ENCODE results near the gene TRNP1. TPM values are rescaled to one million over a fixed set of nuclear protein-coding genes. Genes with fewer than 3 reads are reported as not detected.

The TRNP1 gene
- total and polyA plus RNA-seq, 2 of the 4 experiments (the other 2 are of a cell fraction), result 63.3 to 91.6 TPM

DNA sequence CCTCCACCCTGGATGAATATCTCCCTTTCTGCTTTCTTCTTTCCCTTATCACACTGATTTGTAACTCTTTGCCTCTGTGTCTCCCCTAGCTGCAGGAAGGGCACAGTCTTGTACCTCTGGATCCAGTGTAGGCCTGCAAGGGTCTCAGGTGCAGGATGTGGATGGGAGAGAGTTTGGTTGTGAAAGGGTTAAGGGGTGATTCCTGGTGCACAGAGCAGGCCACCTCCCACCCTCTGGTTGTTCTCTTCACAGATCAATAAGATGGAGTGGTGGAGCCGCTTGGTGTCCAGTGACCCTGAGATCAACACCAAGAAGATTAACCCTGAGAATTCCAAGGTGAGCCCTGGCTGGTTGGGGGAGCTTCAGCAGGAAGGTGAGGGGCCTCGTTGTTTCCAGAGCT, 48.4 kb upstream of the TRNP1 start:
- H2BK5ac ChIP-seq (ENCODE audit: low read depth, low read length, poor library complexity, severe bottlenecking), result no peak overlapping the region
- H4K91ac ChIP-seq (ENCODE audit: insufficient read depth, low read depth, low read length), result no peak overlapping the region
- H3K14ac ChIP-seq (replicated peaks; ENCODE audit: low read depth, low read length), result no peak overlapping the region
- H3K23ac ChIP-seq (ENCODE audit: low read depth, low read length), result no peak overlapping the region
- no peaks in the 10 kb centered on the region for H3K27me3 ChIP-seq (ENCODE audit: control insufficient read depth, insufficient read depth, low read length)
- no peak overlapping the region for H3K56ac ChIP-seq (ENCODE audit: extremely low read depth, insufficient read depth, low read length)
- no peak for ATAC-seq (ENCODE audit: low read depth)
- no peak for DNase-seq
- POLR2A ChIA-PET (ENCODE audit: unreplicated experiment), result no interaction called here
- H3K9ac ChIP-seq (ENCODE audit: low read depth, low read length), result no peak overlapping the region
- no peak overlapping the region for H3K4me2 ChIP-seq (ENCODE audit: low read depth, low read length)
- no peak overlapping the region for H2AK5ac ChIP-seq (ENCODE audit: low read depth, low read length)
- no peaks in the 10 kb centered on the region for H3K9me3 ChIP-seq (ENCODE audit: control insufficient read depth, insufficient read depth, low read length)
- H2BK20ac ChIP-seq (ENCODE audit: low read depth, low read length), result no peak overlapping the region
- TF ChIP-seq SMC3 (IDR thresholded peaks at IDR 0.05; ENCODE audit: low read depth, low read length), result no peak
- TF ChIP-seq, protein P1, sequence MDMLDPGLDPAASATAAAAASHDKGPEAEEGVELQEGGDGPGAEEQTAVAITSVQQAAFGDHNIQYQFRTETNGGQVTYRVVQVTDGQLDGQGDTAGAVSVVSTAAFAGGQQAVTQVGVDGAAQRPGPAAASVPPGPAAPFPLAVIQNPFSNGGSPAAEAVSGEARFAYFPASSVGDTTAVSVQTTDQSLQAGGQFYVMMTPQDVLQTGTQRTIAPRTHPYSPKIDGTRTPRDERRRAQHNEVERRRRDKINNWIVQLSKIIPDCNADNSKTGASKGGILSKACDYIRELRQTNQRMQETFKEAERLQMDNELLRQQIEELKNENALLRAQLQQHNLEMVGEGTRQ (IDR thresholded peaks at IDR 0.05; ENCODE audit: low read depth, low read length), result no peak
- H4K5ac ChIP-seq (ENCODE audit: low read depth, low read length), result no peak overlapping the region
- 0 out of 2 replicates have a peak, but pooled peaks cover 4% of the 10 kb centered on the region for H3K9me1 ChIP-seq (ENCODE audit: insufficient read depth, low read length)
- H3K4ac ChIP-seq (ENCODE audit: low read depth, low read length), result no peak overlapping the region
- peaks cover 5 to 13% of the 10 kb centered on the region in 2 experiments; a peak in 3 of 4 replicates for H3K79me1 ChIP-seq (ENCODE audit: low read depth in 1 of 2, low read length in 2 of 2)
- H2BK15ac ChIP-seq (ENCODE audit: low read depth, low read length), result no peak overlapping the region
- no peak overlapping the region for H4K8ac ChIP-seq (ENCODE audit: low read depth in 2 of 2, low read length in 2 of 2)
- H3K36me3 ChIP-seq (ENCODE audit: control insufficient read depth, insufficient read depth, low read length), result peaks cover 47% of the 10 kb centered on the region
- no peak overlapping the region for H2AK9ac ChIP-seq (replicated peaks; ENCODE audit: low read depth, low read length, poor library complexity)
- BruUV-seq (replicated peaks), result no TSS peak
- H4K20me1 ChIP-seq (ENCODE audit: insufficient read depth, low read length), result no peaks in the 10 kb centered on the region; the same call in 1 of the 2 replicates
- CTCF ChIA-PET, result no interaction called here
- no peak overlapping the region for H3K27ac ChIP-seq (ENCODE audit: insufficient read depth, low read length)
- no peak overlapping the region for H3K18ac ChIP-seq (ENCODE audit: low read depth, low read length)
- intact Hi-C loops (cut with micrococcal nuclease), result no loop called here
- WGBS, 2 experiments (ENCODE audit: extremely low coverage in 2 of 2, insufficient read length in 1 of 2), result no CpG with 5 or more reads among the region's 2 CpGs
- H3K4me1 ChIP-seq (ENCODE audit: control insufficient read depth, insufficient read depth, low read length), result no peaks in the 10 kb centered on the region
- dilution Hi-C loops (cut with HindIII; ENCODE audit: low sequenced_read_pairs, unreplicated experiment), result no loop called here
- no peak overlapping the region for H3K4me3 ChIP-seq (ENCODE audit: insufficient read depth, low read depth, low read length)
- H2AFZ ChIP-seq (replicated peaks; ENCODE audit: low read length, poor library complexity), result no peak overlapping the region
- H2BK120ac ChIP-seq (ENCODE audit: low read depth, low read length), result no peak overlapping the region
- in situ Hi-C loops (cut with MboI; ENCODE audit: low sequenced_read_pairs), result no loop called here
